ENCODE data around the gene P2RY14. TPM values are rescaled to one million over a fixed set of nuclear protein-coding genes. Genes with fewer than 3 reads are reported as not detected.

The P2RY14 gene
- total and polyA plus RNA-seq, 10 of the 15 experiments (the other 5 are each of a cell fraction or from before 2014, with no cell fraction given): 0.06 to 0.37 (median 0.28) TPM; not detected in 7

DNA sequence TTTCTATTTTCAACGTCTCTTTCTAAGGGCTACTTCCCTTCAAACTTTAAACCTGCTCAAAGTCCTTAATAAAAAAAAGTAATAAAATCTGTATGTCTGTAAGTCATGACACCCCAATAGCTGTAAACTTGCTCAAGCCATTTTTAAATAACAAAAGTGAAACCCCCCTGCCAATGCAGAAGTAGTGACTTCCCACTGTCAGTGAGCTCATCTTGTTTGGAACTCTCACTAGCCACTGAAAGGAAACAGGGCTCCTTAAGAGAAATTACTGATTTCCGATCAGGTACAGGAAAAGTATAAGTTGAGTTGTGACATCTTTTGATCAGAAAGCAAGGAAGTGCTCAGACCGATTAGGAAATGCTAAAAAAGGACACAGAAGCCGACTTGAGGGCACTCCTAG, 47.7 kb downstream of the P2RY14 start:
- FAIRE-seq (no peak), DNase-seq (ENCODE audit: low read depth, low spot score) (no peak), ATAC-seq (peak; percentile 63)
- no peaks in the 10 kb centered on the region for H3K79me2 ChIP-seq (ENCODE audit: control insufficient read depth, insufficient read depth, low read length)
- H4K20me1 ChIP-seq (ENCODE audit: control insufficient read depth, insufficient read depth): no peaks in the 10 kb centered on the region
- no peaks in the 10 kb centered on the region for H3K9me3 ChIP-seq (replicated peaks; ENCODE audit: control insufficient read depth, insufficient read depth, low read length)
- ChIA-PET POLR2A (no interaction called here), RAD21 (ENCODE audit: unreplicated experiment) (interaction anchor here (1.1 to 1.4 kb wide), 6 partner anchors 28 to 62 kb away, joined by 3 to 8 read pairs (median 4); partner anchors contain the start of gene GPR171), CTCF (interaction anchor here (0.7 to 8.7 kb wide), 12 partner anchors 20 to 591 kb away, joined by 3 to 182 read pairs (median 3); partner anchors contain the start of gene P2RY14), SMC1A (ENCODE audit: uncharacterized antibody, unreplicated experiment) (interaction anchor here (0.7 to 7.6 kb wide), 9 partner anchors 23 to 97 kb away, joined by 3 to 98 read pairs (median 4); partner anchors contain the start of genes GPR171 and P2RY14)
- no peaks in the 10 kb centered on the region for H3K27me3 ChIP-seq (replicated peaks in 1 of 2; ENCODE audit: control insufficient read depth in 2 of 2, insufficient read depth in 2 of 2, low read length in 1 of 2)
- no peak overlapping the region for H3K27ac ChIP-seq (ENCODE audit: control insufficient read depth, insufficient read depth)
- peaks cover 9% of the 10 kb centered on the region for H3K4me1 ChIP-seq (ENCODE audit: control insufficient read depth, insufficient read depth, low read length)
- no peak overlapping the region for H3K9ac ChIP-seq (ENCODE audit: control insufficient read depth, insufficient read depth, low read length)
- BruUV-seq (replicated peaks): no TSS peak
- H3K4me3 ChIP-seq: no peak overlapping the region
- no peak overlapping the region for H2AFZ ChIP-seq (ENCODE audit: control insufficient read depth, low read depth, low read length)
- H3K36me3 ChIP-seq (ENCODE audit: control insufficient read depth in 2 of 2, insufficient read depth in 2 of 2, low read length in 1 of 2): no peaks in the 10 kb centered on the region
- in situ Hi-C loops (cut with MboI): no loop called here
- H3K4me2 ChIP-seq (ENCODE audit: control insufficient read depth, insufficient read depth): peak overlapping the region; percentile 7; the same call in 1 of the 2 replicates
- intact Hi-C loops (cut with micrococcal nuclease; ENCODE audit: unreplicated experiment): no loop called here
- 3% methylated on average over 4 of the region's 4 CpGs for WGBS (ENCODE audit: insufficient coverage, insufficient replicate concordance, low lambda C conversion rate, missing lambda C conversion rate)
- TF ChIP-seq RAD21 (IDR thresholded peaks at IDR 0.05; ENCODE audit: insufficient read depth, low read depth, low read length) (no peak), EZH2 (IDR thresholded peaks at IDR 0.05; ENCODE audit: borderline replicate concordance, control insufficient read depth, low read depth, low read length) (no peak), POLR2AphosphoS5 (IDR thresholded peaks at IDR 0.05; ENCODE audit: low read length) (no peak), PAX8 (IDR thresholded peaks at IDR 0.05) (no peak), NBN (IDR thresholded peaks at IDR 0.05) (no peak), GATAD2B (conservative IDR thresholded peaks at IDR 0.05; ENCODE audit: low read depth) (no peak), ETV6 (conservative IDR thresholded peaks at IDR 0.05 in 1 of 2, IDR thresholded peaks at IDR 0.05 in 1 of 2; ENCODE audit: borderline replicate concordance in 1 of 2, low read depth in 1 of 2) (peak in 1 of 2 experiments; percentile 63; a peak in 1 of 4 replicates), IKZF1 (conservative IDR thresholded peaks at IDR 0.05) (no peak), SUZ12 (IDR thresholded peaks at IDR 0.05; ENCODE audit: unreplicated experiment) (no peak), EED (IDR thresholded peaks at IDR 0.05; ENCODE audit: low read depth) (0 out of 2 replicates have a peak, but pooled peaks have one; percentile 19), ZNF207 (IDR thresholded peaks at IDR 0.05; ENCODE audit: borderline replicate concordance) (no peak), RB1 (IDR thresholded peaks at IDR 0.05; ENCODE audit: borderline replicate concordance) (no peak), NR2C1 (IDR thresholded peaks at IDR 0.05) (no peak), BACH1 (IDR thresholded peaks at IDR 0.05; ENCODE audit: borderline replicate concordance) (no peak), ZNF24 (IDR thresholded peaks at IDR 0.05) (no peak), ZZZ3 (IDR thresholded peaks at IDR 0.05; ENCODE audit: control insufficient read depth, insufficient read length, low read depth) (no peak)
- TF ChIP-seq, protein P1, sequence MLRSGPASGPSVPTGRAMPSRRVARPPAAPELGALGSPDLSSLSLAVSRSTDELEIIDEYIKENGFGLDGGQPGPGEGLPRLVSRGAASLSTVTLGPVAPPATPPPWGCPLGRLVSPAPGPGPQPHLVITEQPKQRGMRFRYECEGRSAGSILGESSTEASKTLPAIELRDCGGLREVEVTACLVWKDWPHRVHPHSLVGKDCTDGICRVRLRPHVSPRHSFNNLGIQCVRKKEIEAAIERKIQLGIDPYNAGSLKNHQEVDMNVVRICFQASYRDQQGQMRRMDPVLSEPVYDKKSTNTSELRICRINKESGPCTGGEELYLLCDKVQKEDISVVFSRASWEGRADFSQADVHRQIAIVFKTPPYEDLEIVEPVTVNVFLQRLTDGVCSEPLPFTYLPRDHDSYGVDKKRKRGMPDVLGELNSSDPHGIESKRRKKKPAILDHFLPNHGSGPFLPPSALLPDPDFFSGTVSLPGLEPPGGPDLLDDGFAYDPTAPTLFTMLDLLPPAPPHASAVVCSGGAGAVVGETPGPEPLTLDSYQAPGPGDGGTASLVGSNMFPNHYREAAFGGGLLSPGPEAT (IDR thresholded peaks at IDR 0.05; ENCODE audit: low read depth): 0 out of 2 replicates have a peak, but pooled peaks have one; percentile 18
- TF ChIP-seq, protein P2, sequence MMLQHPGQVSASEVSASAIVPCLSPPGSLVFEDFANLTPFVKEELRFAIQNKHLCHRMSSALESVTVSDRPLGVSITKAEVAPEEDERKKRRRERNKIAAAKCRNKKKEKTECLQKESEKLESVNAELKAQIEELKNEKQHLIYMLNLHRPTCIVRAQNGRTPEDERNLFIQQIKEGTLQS (IDR thresholded peaks at IDR 0.05; ENCODE audit: borderline replicate concordance, extremely low read depth, low read depth, low read length): no peak
- TF ChIP-seq, protein P3, sequence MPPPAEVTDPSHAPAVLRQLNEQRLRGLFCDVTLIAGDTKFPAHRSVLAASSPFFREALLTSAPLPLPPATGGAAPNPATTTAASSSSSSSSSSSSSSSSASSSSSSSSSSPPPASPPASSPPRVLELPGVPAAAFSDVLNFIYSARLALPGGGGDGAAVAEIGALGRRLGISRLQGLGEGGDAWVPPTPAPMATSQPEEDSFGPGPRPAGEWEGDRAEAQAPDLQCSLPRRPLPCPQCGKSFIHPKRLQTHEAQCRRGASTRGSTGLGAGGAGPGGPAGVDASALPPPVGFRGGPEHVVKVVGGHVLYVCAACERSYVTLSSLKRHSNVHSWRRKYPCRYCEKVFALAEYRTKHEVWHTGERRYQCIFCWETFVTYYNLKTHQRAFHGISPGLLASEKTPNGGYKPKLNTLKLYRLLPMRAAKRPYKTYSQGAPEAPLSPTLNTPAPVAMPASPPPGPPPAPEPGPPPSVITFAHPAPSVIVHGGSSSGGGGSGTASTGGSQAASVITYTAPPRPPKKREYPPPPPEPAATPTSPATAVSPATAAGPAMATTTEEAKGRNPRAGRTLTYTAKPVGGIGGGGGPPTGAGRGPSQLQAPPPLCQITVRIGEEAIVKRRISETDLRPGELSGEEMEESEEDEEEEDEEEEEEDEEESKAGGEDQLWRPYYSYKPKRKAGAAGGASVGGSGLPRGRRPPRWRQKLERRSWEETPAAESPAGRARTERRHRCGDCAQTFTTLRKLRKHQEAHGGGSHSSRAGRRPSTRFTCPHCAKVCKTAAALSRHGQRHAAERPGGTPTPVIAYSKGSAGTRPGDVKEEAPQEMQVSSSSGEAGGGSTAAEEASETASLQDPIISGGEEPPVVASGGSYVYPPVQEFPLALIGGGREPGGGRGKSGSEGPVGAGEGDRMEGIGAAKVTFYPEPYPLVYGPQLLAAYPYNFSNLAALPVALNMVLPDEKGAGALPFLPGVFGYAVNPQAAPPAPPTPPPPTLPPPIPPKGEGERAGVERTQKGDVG (CRISPR knock-in tag; IDR thresholded peaks at IDR 0.05): no peak

All from GM12878 (cell line).